HG02885 (cell line): ENCODE results near the gene EIF2S3.

ENCODE experiments used
- ATAC-seq: cut with Tn5 transposase; IDR thresholded peaks from one replicate; pipeline ENCODE4 v1.9.1; 2021; ENCODE audit warnings: mild to moderate bottlenecking; ENCODE audit not compliant: unreplicated experiment, poor library complexity

EIF2S3 gene

DNA sequence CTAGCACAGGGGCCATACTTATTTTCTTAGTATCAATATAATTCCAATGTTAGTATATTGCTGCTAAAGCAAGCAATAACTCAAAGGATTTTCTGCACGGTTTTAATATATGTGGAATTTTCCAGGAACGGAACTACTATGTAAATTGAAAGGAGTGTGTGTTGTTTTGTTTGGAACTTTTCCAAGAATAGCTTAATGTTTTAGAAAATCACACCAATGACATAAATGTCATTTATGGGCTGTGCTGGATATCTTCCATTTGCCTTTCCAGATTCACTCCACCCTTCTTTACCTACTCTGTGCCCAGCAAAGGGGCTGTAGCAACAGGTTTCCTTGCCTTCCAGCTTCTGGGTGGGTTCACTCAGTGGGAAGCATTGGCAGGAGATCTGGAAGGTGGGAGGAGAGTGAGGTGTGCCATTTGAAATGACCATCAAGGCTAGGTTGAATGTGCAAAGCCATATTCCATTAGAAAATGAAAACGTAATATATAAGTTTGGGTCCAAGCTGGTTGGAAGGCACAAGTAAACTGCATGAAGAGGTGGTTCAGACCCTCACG lies 69.6 kb downstream of the EIF2S3 start:
- no peak for ATAC-seq

DNA sequence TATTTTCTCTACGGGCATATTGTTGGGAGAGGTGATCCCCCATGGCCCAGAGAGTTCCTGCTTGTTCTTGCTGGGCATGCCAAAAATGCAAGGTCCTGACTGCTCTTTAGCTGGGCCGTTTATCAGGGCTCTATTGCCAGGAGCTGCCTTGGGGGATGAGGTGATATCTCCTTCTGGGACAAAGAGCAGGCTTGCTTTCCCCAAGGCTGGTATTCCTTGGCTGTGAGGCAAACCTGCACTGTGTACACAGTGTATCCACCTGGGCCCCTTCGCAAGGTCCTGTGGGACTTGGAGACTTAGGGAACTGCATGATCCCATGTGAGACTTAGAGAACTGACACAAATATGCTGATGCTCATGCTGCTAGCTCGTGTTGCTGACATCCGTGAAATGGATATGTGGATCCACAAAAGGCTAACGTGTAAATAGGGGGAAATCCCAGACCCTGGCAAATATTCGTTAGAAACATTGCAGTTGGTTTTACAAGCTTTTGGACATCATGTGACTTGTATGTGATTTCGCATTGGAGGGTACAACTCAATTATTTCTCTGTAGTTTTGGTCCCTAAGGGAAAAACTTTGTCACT lies 70.4 kb downstream of the EIF2S3 start:
- no peak for ATAC-seq
